ENCODE data around the gene NTMT1. TPM values are rescaled to one million over a fixed set of nuclear protein-coding genes. Genes with fewer than 3 reads are reported as not detected.

Gene NTMT1
- total and polyA plus RNA-seq, 10 of the 15 experiments (the other 5 are each of a cell fraction or from before 2014, with no cell fraction given): 12.8 to 85.4 (median 39.3) TPM

GRCh38 chr9:129598089-129598596 is 27.8 kb upstream of the NTMT1 start:
- H3K4me2 ChIP-seq (ENCODE audit: control insufficient read depth, insufficient read depth): peak overlapping the region; percentile 64
- intact Hi-C loops (cut with micrococcal nuclease; ENCODE audit: unreplicated experiment) (no loop called here), in situ Hi-C loops (cut with MboI) (no loop called here)
- ChIA-PET CTCF (interaction anchor here (0.9 to 3.4 kb wide), 8 partner anchors 10 to 472 kb away, joined by 4 to 18 read pairs (median 8); partner anchors contain the start of gene NTMT1), POLR2A (interaction anchor here (0.6 to 4.2 kb wide), 6 partner anchors 11 to 458 kb away, joined by 3 to 70 read pairs (median 4); no protein-coding TSS in a partner anchor), SMC1A (ENCODE audit: uncharacterized antibody, unreplicated experiment) (interaction anchor here (1.0 to 4.1 kb wide), 3 partner anchors 15 to 458 kb away, joined by 4 to 75 read pairs (median 4); no protein-coding TSS in a partner anchor), RAD21 (ENCODE audit: unreplicated experiment) (interaction anchor here (0.7 to 3.4 kb wide), 5 partner anchors 14 to 459 kb away, joined by 3 to 61 read pairs (median 15); no protein-coding TSS in a partner anchor)
- peak overlapping the region; percentile 27; the same call in 1 of the 2 replicates for H3K27ac ChIP-seq (ENCODE audit: control insufficient read depth, insufficient read depth)
- peak; percentile 65 for FAIRE-seq
- H3K4me1 ChIP-seq (ENCODE audit: control insufficient read depth, insufficient read depth, low read length): peaks cover 30% of the 10 kb centered on the region
- WGBS (ENCODE audit: insufficient coverage, insufficient replicate concordance, low lambda C conversion rate, missing lambda C conversion rate): 26% methylated on average over 14 of the region's 14 CpGs
- BruUV-seq (replicated peaks): TSS peak; percentile 55
- peak; percentile 2; the same call in 2 of the 3 replicates for ATAC-seq
- peak overlapping the region; percentile 44; the same call in 1 of the 2 replicates for H3K4me3 ChIP-seq
- H3K36me3 ChIP-seq (ENCODE audit: control insufficient read depth in 2 of 2, insufficient read depth in 2 of 2, low read length in 1 of 2): no peaks in the 10 kb centered on the region
- H3K79me2 ChIP-seq (ENCODE audit: control insufficient read depth, insufficient read depth, low read length): no peaks in the 10 kb centered on the region
- no peaks in the 10 kb centered on the region for H3K27me3 ChIP-seq (replicated peaks in 1 of 2; ENCODE audit: control insufficient read depth in 2 of 2, insufficient read depth in 2 of 2, low read length in 1 of 2)
- H4K20me1 ChIP-seq (ENCODE audit: control insufficient read depth, insufficient read depth): no peaks in the 10 kb centered on the region
- no peak for DNase-seq (ENCODE audit: low read depth, low spot score)
- peak overlapping the region; percentile 45; the same call in 1 of the 2 replicates for H3K9ac ChIP-seq (ENCODE audit: control insufficient read depth, insufficient read depth, low read length)
- H2AFZ ChIP-seq (ENCODE audit: control insufficient read depth, low read depth, low read length): peak overlapping the region; percentile 49; the same call in 1 of the 2 replicates
- H3K9me3 ChIP-seq (replicated peaks; ENCODE audit: control insufficient read depth, insufficient read depth, low read length): no peaks in the 10 kb centered on the region
- TF ChIP-seq CBX5 (IDR thresholded peaks at IDR 0.05; ENCODE audit: low read depth): no peak
- TF ChIP-seq PAX8 (IDR thresholded peaks at IDR 0.05): no peak
- TF ChIP-seq KLF5 (IDR thresholded peaks at IDR 0.05; ENCODE audit: partially characterized antibody): no peak
- TF ChIP-seq HDGF (IDR thresholded peaks at IDR 0.05): no peak
- TF ChIP-seq EGR1 (IDR thresholded peaks at IDR 0.05; ENCODE audit: borderline replicate concordance in 1 of 2, low read depth in 2 of 2, low read length in 2 of 2): no peak
- no peak for TF ChIP-seq TARDBP (IDR thresholded peaks at IDR 0.05; ENCODE audit: borderline replicate concordance)
- no peak for TF ChIP-seq MEF2A (IDR thresholded peaks at IDR 0.05; ENCODE audit: insufficient read depth, low read depth, low read length)

All from GM12878 (cell line).